CD4-positive, alpha-beta T cell treated with Interferon gamma for 1 hour (primary cell): ENCODE measurements around the gene CA7.

Experiments
- DNase-seq: peaks from one replicate; pipeline ENCODE4 v3.0.0-alpha.2; 2020

Gene CA7

DNA sequence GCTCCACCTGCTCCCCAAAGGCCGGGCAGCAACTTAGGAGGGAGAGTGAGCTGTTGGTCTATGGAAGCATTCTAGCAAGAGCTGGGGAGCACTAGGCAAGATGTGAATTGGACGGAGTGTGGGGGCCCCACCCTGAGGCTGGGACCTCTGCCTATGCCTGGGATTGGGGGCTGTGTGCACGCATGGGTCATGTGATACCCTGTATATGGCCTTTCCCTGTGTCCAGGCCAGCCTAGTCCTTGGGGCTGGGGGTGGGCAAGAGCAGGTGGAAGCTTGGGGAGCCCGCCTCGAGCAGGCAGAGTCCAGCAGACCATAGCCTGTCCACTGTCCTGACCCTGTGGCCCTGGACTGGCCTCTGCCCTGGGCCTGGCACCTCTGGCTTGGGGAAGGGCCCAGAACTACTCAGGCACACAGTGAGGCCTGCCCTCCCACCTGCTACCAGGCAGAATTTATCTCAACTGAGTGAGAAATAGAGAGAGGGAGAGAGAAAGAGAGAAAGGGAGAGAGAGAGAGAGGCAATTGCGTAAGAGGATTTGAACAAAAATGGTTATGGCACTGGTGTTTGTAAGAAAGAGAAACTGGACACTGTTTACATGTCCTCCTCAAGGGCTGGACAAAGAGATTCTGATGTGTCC is 55.2 kb downstream of the CA7 start:
- DNase-seq: no peak

DNA sequence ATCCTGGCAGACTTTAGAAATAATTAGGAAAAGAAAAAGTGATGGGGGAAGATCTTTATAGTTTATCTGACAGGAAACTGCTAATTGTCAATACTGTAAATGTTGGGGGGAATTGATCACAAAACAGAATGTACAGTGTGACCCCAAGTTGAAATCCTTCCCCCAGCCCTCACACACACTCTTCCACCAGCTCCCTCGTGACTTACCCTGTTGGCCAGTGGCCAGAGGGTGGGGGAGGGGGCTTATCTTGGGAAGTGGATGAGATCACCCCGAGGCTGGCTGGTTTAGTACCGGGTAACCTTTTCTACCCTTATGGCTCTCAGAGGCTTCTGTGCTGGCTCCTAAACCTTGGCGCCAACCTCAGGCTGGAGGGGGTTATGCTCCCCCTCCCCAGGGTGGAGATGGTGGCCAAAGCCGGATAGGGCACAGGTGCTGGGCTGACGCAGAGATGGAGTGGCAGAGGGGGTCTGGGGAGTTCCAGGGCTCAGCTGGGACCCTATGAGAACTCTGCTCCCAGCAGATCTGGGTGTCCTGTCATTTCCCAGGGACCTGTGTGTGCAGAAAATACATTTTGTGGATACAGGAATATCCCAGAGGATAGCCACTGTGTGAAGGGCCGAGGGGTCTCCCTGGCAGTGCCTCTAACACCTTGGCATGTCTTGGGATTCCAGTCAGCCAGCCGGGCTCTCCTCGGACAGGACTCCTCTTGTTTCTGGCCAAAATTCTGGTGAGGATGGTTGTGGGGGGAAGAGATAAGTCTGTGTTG is 55.9 kb downstream of the CA7 start:
- DNase-seq: no peak

DNA sequence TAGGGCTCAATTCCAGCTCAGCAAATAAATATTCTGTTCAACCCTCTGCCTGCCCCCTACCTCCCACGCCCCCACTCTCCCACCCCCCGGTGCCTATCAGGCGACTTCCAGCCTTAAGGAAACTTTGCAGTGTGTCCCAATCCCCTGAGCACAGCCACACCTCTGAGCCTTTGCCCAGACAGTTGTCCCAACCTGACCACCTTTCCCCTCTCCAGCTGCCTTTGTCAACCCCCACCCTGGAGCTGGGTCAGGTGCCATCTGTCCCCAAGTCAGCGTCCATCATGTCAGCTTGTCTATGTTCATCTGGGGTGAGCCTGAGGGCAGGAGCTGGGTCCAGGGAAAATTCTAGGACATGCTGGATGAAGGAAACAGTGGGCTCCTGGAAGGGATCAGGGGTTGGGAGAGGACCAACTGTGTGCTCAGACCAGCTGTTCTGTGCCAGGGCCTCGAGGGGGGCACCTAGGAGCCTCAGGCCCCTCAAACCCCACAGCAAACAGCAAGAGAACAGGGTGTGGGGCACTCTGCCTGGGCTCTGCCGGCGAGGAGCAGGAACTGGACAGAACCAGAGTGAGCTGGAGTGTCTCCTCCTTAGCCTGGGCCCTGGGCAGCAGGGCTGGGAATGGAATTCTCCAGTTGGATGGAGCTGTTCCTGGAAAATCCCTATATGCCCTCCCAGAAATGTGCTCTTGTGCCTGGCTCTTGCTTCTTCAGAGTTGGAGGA is 56.7 kb downstream of the CA7 start:
- no peak for DNase-seq

- DNase-seq: no peak
Observed at GRCh38 chr16:66901626-66902025, 57.4 kb downstream of the CA7 start.

GRCh38 chr16:66902648-66903543 is 58.7 kb downstream of the CA7 start:
- DNase-seq: no peak
